Hepatocyte (in vitro differentiated cells): ENCODE data around the gene AMPH.

Experiments
- CTCF ChIP-seq: fragments of 200-600 bp; sonication (generic); IDR thresholded peaks from 2 replicates; pipeline ENCODE4 v1.5.1; 2016; ENCODE audit warnings: antibody characterized with exemption, mild to moderate bottlenecking; ENCODE audit not compliant: poor library complexity
- EZH2phosphoT487 ChIP-seq: fragments of 200-600 bp; sonication (generic); IDR thresholded peaks from one replicate; pipeline ENCODE4 v1.6.1; 2018; ENCODE audit warnings: antibody characterized with exemption, mild to moderate bottlenecking, low read depth, moderate library complexity; ENCODE audit not compliant: unreplicated experiment, severe bottlenecking

DNA sequence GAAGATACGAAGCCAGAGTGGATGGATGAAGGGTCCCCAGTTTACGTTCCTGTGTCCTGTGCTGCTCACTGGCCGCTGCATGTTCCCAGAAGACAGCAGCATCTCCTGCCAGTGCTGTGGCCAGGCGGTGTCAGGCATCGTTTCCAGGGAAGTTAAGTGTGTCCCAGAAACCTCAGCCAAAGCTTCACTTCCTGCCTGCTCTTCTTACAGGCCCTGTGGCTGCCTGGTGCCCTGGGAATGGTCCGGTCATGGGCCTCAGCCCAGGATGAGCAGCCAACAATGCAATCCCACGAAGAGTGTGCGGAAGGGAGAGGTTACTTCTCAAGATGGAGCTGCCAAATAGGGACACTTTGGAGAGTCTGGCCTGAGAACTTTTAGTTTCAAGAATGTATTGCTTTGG is 258.0 kb downstream of the AMPH start:
- TF ChIP-seq EZH2phosphoT487: no peak
- no peak for TF ChIP-seq CTCF
